ENCODE results near the gene EFCC1. TPM values are rescaled to one million over a fixed set of nuclear protein-coding genes. Genes with fewer than 3 reads are reported as not detected.

EFCC1 gene
- total and polyA plus RNA-seq, 2 of the 13 experiments (the other 11 are each of a cell fraction or from before 2014, with no cell fraction given): not detected

- Histone ChIP-seq H3K79me2 (ENCODE audit: insufficient read depth, low read length) (no peaks in the 10 kb centered on the region), H3K4me2 (ENCODE audit: low read depth, low read length) (no peak overlapping the region), H3K4me3 (replicated peaks in 1 of 3; ENCODE audit: insufficient read depth in 1 of 3, low read depth in 2 of 3, low read length in 3 of 3) (no peak overlapping the region), H3K27ac (ENCODE audit: extremely low read length, insufficient read depth, low read length) (no peak overlapping the region), H3K9me3 (ENCODE audit: low read length) (no peaks in the 10 kb centered on the region), H3K27me3 (ENCODE audit: control insufficient read depth in 1 of 2, insufficient read depth in 2 of 2, low read length in 2 of 2) (no peaks in the 10 kb centered on the region; a peak in 1 of 5 replicates), H2AFZ (ENCODE audit: low read length) (no peak overlapping the region), H3K36me3 (replicated peaks in 1 of 2; ENCODE audit: control insufficient read depth in 1 of 2, insufficient read depth in 2 of 2, low read length in 2 of 2) (no peaks in the 10 kb centered on the region), H4K20me1 (ENCODE audit: insufficient read depth, low read length) (no peaks in the 10 kb centered on the region), H3K9ac (ENCODE audit: insufficient read depth, low read depth, low read length) (no peak overlapping the region), H3K4me1 (ENCODE audit: insufficient read depth, low read length) (peaks cover 24% of the 10 kb centered on the region)
- ATAC-seq (peak; percentile 14), FAIRE-seq (no peak), DNase-seq (ENCODE audit: low spot score) (no peak)
- WGBS (ENCODE audit: low lambda C conversion rate): 89% methylated on average over 4 of the region's 12 CpGs
- POLR2A ChIA-PET: interaction anchor here (0.8 kb wide), 1 partner anchor 76 kb away, joined by 3 read pairs; no protein-coding TSS in a partner anchor
- CTCF ChIA-PET (ENCODE audit: low intra/inter-chr PET ratio, low total read pairs): no interaction called here
- TF ChIP-seq AKNA (CRISPR knock-in tag; IDR thresholded peaks at IDR 0.05; ENCODE audit: borderline replicate concordance): no peak
- TF ChIP-seq CTCF (CRISPR knock-in tag; IDR thresholded peaks at IDR 0.05): 0 out of 2 replicates have a peak, but pooled peaks have one; percentile 8
- intact Hi-C loops (cut with micrococcal nuclease; ENCODE audit: unreplicated experiment) (no loop called here), in situ Hi-C loops (cut with HindIII; ENCODE audit: extremely low pct_ligation_motif_present, low pct_unique_long_range_greater_than_20kb) (loop anchor here (10.0 kb wide), 1 partner anchor 110 kb away; no protein-coding TSS in a partner anchor)
- BruUV-seq (replicated peaks): no TSS peak
Observed at GRCh38 chr3:129085165-129085715, 84.1 kb downstream of the EFCC1 start.

Measured in HepG2 (cell line).